RPMI8226 (cell line): ENCODE measurements around the gene IDS.

Experiments
- DNase-seq: peaks from one replicate; pipeline ENCODE4 v3.0.0-alpha.2; 2015

The IDS gene

GRCh38 chrX:149453906-149454822 lies 50.9 kb downstream of the IDS start:
- DNase-seq, result no peak

- no peak for DNase-seq
Measured at GRCh38 chrX:149453030-149453429, 52.1 kb downstream of the IDS start.

GRCh38 chrX:149433451-149433850 lies 71.7 kb downstream of the IDS start:
- DNase-seq, result no peak

- DNase-seq, result no peak
Measured at GRCh38 chrX:149433051-149433450, 72.1 kb downstream of the IDS start.
